Activated T-helper 9 cell treated with anti-CD3 and anti-CD28 coated beads, Interleukin-2, amount 50 U/mL, for 16 hours (primary cell): ENCODE results near the gene SLC39A9.
"Not testable (repeated sequence)": the region's sequence is repeated elsewhere in the genome, so short reads cannot be mapped to it uniquely, and the experiment has no call there.

ENCODE experiments used
- DNase-seq: peaks from one replicate; pipeline ENCODE4 v3.0.0-alpha.2; 2020; ENCODE audit warnings: low read depth

Gene SLC39A9

GRCh38 chr14:69370061-69370460 lies 28.4 kb upstream of the SLC39A9 start:
- DNase-seq, result no peak

DNA sequence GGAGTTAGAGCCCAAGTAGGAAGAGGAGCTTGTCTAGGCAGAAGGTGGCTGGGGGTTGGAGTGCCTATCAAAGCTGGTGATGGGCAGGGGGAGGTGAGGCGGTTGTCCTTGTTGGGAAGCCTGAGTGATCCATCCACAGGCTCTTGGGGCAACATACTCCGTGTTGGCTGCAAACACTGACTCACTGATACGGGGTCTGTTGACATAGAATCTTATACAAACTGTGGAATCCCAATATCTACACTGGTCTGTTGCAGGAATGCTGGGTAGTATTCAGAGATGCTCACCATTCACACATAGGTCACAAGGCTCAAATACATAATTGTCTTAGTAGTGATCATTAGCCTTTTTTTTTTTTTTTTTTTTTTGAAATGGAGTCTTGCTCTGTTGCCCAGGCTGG lies 26.3 kb upstream of the SLC39A9 start:
- no peak for DNase-seq

DNA sequence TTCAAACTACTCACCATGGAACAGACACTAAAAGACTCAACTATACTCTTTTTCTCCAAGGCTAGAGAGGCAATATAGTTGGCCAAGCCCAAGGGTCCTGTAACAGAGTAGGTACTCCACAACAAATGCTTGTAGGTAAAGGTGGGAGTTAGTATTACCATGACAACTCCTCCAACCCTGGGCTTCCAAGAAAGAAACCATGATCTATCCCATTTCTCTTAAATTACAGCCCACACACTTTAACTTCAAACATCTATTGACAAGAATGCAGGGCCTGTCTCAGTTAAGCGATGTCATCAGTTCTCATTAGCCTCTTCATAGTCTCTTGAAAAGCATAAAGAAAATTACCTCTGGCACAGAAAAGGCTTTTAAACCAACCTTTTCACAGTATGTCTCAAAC lies 25.4 kb upstream of the SLC39A9 start:
- no peak for DNase-seq

- no peak for DNase-seq
Observed at GRCh38 chr14:69374235-69374634, 24.3 kb upstream of the SLC39A9 start.

GRCh38 chr14:69375182-69375581 lies 23.3 kb upstream of the SLC39A9 start:
- no peak for DNase-seq

DNA sequence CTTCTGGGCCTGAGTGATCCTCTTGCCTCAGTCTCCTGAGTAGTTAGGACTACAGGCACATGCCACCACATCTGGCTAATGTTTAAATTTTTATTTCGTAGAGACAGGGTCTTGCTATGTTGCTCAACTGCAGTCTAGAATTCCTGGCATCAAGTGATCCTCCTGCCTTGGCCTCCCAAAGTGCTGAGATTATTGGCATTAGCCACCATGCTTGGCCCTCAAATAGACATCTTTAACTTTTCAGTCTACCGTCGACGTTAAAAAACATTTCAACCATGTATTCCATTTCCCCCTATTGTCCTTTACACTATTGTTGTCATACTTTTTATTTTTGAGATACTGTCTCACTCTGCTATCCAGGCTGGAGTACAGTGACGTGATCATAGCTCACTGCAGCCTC lies 22.8 kb upstream of the SLC39A9 start:
- no peak for DNase-seq

- no peak for DNase-seq
Observed at GRCh38 chr14:69376439-69376838, 22.1 kb upstream of the SLC39A9 start.

- no peak for DNase-seq
Observed at GRCh38 chr14:69378274-69378673, 20.2 kb upstream of the SLC39A9 start.

DNA sequence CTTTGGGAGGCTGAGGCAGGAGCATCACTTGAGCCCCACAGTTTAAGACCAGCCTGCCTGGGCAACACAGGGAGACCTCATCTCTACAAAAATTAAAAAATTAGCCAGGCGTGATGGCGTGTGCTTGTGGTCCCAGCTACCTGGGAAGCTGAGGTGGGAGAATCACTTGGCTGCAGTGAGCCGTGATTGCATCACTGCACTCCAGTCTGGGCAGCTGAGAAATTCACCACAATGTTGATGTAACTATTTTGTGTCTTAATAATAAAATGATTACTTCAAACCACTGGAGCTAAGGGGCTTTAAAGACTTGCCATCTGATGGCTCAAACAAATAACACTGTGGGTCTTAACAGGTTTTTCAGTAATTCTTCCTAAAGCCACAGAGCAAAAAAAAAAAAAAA lies 11.2 kb upstream of the SLC39A9 start:
- DNase-seq, result no peak

- DNase-seq, result not testable (repeated sequence)
Observed at GRCh38 chr14:69391400-69391799, 7.1 kb upstream of the SLC39A9 start.

GRCh38 chr14:69392481-69392880 lies 6.0 kb upstream of the SLC39A9 start:
- no peak for DNase-seq

- no peak for DNase-seq
Observed at GRCh38 chr14:69395929-69396328, 2.6 kb upstream of the SLC39A9 start.

GRCh38 chr14:69398818-69399210 lies 322 bp downstream of the SLC39A9 start:
- no peak for DNase-seq

DNA sequence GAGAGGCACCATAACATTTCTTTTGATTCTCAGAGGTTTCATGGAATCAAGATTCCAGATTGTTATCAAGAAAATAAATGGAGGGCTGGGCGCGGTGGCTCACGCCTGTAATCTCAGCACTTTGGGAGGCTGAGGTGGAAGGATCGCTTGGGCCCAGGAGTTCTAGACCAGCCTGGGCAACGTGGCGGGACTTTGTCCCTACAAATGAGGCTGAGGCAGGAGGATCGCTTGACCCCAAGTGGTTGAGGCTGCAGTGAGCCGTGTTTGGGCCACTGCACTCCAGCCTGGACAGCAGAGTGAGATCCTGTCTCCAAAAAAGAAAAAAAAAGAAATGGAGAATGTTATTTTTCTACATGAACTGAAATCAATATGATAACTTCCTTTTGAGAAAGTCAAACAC lies 1.3 kb downstream of the SLC39A9 start:
- no peak for DNase-seq

DNA sequence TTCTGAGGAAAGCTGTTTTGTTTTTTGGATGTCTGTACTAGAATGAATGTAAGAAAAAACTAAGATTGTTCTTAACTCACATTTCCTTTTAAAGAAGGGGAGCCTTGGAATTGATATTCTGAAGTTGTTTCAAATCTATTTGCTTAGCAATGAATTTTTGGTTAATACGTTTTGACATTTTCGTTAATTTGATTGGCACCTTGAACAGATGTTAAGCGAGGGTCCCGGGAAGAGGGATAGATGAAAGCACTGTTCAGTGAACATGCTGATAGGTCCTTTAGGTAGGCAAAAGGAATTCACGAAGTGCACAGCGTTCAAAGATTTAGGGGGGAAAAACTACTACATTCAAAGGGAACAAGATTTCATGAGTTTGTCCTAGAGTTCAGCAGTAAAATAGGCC lies 1.7 kb downstream of the SLC39A9 start:
- DNase-seq, result no peak

DNA sequence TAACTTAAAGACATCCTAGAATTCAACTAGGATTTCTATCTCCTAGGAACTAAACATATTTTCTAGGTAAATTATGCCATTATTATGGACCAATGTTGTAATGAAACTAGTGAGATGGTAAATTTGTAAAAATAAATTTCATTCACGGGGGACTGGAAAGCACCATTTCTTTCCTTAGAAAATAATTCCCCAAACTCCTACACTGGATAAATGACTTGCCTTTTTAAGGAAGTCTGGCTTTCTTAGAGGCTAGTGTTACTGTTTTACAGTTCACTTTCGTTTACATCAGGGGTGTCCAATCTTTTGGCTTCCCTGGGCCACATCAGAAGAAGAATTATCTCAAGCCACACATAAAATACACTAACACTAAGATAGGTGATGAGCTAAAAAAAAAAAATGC lies 3.3 kb downstream of the SLC39A9 start:
- DNase-seq, result no peak

DNA sequence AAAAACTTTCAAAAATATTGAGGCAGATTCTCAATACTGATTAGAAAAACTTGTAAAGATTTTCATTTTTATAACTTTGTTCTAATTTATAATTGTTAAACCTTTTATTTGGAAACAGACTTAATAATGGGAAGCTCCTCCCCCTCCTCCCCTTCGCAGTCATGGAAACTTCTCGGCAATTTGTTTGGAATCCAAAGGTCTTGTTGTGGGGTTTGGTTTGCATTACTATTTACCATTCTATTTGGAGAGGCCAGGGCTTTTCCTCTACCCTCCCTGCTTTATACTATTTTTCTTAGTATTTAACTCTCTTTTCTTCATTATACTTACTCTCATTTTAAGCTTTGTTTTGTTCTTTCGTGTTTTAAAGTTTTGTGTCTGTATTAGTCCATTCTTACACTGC lies 6.0 kb downstream of the SLC39A9 start:
- DNase-seq, result no peak

DNA sequence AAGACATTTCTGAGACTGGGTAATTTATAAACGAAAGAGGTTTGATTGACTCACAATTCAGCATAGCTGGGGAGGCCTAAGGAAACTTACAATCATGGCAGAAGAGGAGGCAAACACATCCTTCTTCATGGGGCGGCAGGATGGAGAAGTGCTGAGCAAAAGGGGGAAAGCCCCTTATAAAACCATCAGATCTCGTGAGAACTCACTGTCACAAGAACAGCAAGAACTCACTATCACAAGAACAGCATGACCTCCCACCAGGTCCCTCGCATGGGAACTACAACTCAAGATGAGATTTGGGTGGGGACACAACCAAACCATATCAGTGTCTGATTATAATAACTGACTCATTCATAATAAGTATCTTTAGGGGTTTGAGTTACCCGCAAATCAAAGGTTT lies 6.4 kb downstream of the SLC39A9 start:
- no peak for DNase-seq

DNA sequence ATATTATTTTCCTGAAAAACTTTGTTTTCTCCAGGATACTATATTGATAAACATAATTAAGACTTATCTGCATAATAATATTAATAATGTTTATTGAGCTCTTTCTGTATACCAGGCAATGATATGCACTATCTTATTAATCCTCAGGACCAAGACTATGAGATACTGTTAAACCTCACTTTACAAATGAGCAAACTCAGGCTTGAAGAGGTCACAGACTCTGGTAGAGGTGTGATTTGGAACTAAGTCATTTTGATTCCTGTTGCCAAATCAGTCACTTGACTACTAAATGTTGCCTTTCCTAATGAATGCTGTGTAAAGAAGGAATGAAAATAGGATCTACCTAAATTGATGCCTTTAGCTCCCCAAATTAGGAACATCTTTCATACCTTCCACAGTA lies 7.3 kb downstream of the SLC39A9 start:
- no peak for DNase-seq

DNA sequence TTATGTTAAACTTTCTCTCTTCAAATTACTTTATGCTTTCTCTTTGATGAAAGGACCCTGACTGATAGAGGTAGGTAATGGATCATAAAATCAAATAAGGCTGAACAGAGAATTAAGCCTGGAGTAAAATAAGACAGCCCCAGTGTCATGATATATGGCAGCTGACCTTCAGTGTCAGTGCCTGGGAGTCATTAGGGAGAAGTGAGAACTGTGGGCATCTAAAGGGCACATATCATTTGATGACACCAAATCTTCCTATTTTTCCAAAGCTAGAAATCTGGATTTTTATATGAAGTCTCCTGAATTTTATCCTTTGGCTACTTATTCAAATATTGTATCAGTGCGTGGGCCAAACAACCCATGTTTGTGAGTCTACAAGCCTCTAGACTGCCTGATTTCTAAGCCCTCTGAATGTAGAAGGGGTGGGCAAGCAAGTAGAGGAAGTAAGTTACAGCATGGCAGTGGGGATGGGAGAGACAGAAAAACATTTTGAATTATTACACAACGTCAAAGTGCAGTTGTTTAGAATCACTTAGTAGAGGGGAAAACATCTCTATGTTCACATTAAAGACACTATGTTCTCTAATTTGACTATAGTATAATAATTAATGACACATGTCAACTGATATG lies 10.0 kb downstream of the SLC39A9 start:
- no peak for DNase-seq

DNA sequence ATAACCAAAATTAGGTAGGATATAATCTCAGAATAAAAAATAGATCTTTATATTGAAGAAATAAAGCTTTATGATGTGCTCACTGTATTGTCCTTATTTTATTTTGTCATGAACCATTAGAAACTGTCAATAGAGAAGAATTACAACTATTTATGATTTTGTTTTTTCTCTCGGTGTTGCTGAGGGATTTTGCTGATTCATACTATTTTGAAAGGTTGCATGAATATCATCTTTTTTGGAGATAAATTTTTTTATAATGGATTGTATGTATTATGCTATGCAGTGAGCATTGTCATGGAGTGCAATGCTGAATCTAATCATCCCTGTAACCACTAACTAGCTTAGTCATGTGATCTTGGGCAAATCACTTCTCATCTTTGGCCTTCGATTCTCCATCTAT lies 15.0 kb downstream of the SLC39A9 start:
- DNase-seq, result no peak

DNA sequence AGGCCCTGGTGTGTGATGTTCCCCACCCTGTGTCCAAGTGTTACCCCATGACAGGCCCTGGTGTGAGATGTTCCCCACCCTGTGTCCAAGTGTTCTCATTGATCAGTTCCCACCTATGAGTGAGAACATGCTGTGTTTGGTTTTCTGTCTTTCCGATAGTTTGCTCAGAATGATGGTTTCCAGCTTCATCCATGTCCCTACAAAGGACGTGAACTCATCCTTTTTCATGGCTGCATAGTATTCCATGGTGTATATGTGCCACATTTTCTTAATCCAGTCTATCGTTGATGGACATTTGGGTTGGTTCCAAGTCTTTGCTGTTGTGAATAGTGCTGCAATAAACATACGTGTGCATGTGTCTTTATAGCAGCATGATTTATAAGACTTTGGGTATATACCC lies 17.6 kb downstream of the SLC39A9 start:
- not testable (repeated sequence) for DNase-seq

- DNase-seq, result no peak
Observed at GRCh38 chr14:69423279-69423678, 24.8 kb downstream of the SLC39A9 start.

DNA sequence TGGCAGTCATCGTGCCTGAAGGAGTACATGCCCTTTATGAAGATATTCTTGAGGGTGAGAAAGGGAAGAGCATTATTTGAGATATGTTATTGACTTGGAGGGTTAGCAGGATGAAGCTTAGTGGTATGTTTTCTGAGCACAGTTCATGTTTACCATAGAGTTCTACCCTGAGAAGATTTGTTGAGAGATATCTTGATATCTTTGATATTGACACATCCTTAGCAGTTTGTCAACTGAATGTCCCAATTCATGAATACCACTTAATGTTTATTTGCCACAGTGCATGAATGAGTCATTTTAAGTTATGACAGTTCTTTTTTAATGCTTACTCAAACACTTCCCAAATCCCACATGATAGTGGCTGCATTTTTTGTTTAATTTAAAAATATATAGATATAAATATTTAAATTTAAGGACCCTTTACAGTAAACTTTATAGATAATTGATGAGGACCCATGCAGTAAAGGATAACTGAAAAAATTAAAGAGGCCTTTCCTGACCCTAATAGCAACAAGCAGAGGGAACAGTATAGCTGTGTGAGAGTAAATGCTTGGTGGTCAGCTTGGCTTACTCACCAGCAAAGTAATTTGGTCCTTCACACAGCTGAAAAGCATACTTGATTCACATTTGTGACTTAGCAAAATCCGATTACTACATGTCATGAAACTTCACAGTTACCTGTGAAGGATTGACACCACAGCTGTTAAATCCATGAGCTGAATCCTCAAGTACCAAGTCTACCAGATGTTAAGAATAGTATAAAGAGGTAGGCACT lies 25.8 kb downstream of the SLC39A9 start:
- DNase-seq, result no peak
